GM10847 (cell line): ENCODE data around the gene RNF144A.

Experiments
- POLR2A ChIP-seq: IDR thresholded peaks from 2 replicates; pipeline ENCODE4 v1.6.1; 2011; ENCODE audit not compliant: insufficient read length; ENCODE audit errors: extremely low read depth

RNF144A gene

GRCh38 chr2:6893876-6894482 is 23.2 kb upstream of the RNF144A start:
- no peak for TF ChIP-seq POLR2A

DNA sequence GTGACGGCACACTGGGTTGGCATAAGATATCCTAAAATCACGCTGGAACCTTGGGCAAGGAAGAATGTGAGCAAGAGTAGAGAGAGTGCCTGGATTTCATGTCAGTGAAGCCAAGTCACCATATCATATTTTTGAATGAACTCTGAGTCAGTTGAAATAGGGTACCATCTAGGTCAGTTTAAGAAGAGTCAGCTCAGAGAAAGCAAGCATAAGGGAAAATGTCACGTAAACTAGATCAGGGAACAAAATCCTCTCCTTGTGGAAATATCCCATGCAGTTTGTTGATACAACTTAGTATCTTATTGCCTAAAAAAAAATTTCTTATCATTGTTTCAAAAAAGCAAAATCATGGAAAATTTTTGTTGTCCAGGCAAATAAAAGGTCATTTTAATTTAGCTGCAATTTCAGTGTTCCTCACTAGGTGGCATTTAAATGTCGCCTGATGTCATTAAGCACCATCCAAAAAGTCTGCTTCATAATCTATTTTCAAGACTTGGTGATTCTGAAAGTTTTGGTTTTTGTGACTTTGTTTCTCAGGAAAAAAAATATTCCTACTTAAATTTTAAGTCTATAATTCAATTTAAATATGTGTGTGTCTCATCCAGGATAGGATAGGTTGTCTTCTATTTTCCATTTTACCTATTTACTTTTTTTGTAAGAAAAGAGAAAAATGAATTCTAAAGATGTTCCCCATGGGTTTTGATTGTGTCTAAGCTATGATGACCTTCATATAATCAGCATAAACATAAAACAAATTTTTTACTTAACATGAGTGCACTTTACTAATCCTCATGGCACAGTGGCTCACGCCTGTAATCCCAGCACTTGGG is 20.1 kb upstream of the RNF144A start:
- no peak for TF ChIP-seq POLR2A

DNA sequence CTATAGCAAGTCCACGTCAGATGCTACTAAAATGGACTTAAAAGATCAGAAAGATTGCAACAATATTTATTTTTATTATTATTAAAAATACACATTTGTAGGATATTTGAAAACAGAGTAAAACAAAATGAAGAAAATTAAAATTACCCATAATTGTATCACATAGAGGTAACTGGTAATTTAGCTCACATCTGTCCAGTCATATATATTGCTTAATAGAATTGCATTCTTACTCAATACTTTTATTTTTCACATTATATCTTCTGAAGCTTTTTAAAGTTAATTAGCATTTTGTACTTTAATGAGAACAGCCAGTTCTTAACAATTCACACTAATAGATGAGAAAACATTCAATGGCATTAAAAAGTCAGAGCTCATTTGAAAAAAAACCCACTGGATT is 11.5 kb upstream of the RNF144A start:
- TF ChIP-seq POLR2A, result no peak

GRCh38 chr2:6906165-6906741 is 11.0 kb upstream of the RNF144A start:
- TF ChIP-seq POLR2A, result no peak

DNA sequence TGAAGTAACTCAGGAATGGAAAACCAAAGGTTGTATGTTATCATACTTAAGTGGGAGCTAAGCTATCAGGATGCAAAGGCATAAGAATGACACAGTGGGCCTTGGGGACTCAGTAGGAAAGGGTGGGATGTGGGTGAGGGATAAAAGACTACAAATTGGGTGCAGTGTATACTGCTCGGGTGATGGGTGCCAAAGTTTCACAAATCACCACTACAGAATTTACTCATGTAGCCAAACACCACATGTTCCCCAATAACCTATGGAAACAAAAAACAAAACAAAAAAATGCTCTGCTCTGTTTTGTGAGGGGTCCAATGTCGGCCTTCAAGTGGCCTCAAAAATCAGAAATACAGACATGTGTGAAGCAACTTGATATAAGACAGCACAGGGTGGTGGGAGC is 8.9 kb upstream of the RNF144A start:
- TF ChIP-seq POLR2A, result no peak

- no peak for TF ChIP-seq POLR2A
Measured at GRCh38 chr2:6909431-6910385, 7.5 kb upstream of the RNF144A start.

GRCh38 chr2:6911721-6912120 is 5.5 kb upstream of the RNF144A start:
- TF ChIP-seq POLR2A, result no peak

DNA sequence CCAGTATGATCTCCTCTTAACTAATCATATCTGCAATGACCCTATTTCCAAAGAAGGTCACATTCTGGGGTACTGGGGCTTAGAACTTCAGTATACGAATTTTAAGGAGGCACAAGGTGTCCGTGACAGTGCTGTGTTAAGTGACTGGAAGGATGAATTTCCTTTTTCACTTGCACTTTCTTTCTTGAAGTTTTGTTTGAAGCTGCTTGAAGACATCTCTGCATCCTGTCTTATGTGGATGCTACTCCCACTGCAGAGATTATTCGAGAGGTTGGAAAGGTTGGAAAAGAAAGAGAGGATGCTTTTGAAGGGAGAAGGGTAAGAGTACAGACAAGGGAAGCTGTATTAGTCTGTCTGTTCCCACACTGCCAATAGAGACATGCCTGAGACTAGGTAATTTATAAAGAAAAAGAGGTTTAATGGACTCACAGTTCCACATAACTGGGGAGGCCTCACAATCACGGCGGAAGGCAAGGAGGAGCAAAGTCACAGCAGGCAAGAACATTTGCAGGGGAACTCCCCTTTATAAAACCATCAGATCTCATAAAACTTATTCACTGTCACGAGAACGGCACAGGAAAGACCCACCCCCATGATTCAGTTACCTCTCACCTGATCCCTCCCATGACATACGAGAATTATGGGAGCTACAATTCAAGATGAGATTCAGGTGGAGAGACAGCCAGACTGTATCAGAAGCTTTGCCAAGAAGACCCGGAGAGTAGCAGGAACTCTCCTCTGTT is 3.6 kb upstream of the RNF144A start:
- no peak for TF ChIP-seq POLR2A

DNA sequence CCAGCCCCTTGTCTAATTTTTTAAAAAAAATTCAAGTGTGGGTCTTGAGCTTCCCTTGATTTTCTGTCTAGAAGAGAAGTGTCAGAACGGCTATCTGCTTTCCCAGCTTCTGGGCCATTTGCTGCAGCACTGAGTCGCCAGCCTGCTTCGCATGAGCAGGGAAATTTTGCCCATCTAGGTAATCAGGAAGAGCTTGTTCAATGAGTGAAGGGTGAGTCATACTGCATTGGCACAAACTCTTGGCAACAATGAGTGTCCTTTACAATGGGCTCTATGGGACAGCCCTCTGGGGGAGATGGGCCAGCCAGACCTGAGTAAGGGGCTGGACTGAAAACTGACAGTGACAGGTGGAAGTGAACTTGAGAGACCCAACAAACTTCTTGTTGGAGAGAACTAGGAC is 2.4 kb upstream of the RNF144A start:
- TF ChIP-seq POLR2A, result no peak

- TF ChIP-seq POLR2A, result no peak
Measured at GRCh38 chr2:6915399-6915798, 1.8 kb upstream of the RNF144A start.

GRCh38 chr2:6916224-6916623 is 988 bp upstream of the RNF144A start:
- no peak for TF ChIP-seq POLR2A

DNA sequence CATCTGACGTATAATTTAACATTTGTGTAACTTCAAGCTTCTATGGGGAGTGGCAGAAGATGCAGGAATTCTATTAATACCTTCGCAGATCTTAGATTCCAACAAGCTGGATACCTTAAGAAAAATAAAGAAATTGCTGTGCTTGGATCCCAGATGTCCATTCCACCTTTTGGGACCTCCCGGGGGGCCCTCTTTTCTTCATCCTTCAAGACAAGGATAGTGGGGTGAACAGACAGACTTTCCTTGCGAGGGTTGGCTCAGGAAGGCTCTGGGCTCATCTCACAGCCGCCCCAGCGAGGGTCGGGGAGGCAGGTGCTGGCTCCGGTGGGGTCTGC is 509 bp upstream of the RNF144A start:
- TF ChIP-seq POLR2A, result no peak

GRCh38 chr2:6917761-6918421 is 679 bp downstream of the RNF144A start:
- no peak for TF ChIP-seq POLR2A
